Right atrium auricular region (tissue), 2 donors: ENCODE data around the gene MSANTD2. TPM values are rescaled to one million over a fixed set of nuclear protein-coding genes. Genes with fewer than 3 reads are reported as not detected.

Experiments
- DNase-seq: peaks from one replicate; pipeline ENCODE4 v3.0.0-alpha.2; 2019; ENCODE audit warnings: low spot score
- H3K27ac ChIP-seq, 2 donors: fragments of 200-600 bp; sonication (generic); 1 replicate in 1 of 2; 2 replicates in 1 of 2; pipeline ENCODE4 v1.5.1; 2016 to 2019
- H3K27me3 ChIP-seq, 2 donors: fragments of 200-600 bp; sonication (generic); one replicate each; pipeline versions ENCODE4 v1.5.1 to v1.6.0; 2017 to 2019
- H3K36me3 ChIP-seq: fragments of 200-600 bp; sonication (generic); one replicate; pipeline ENCODE4 v1.5.1; 2016
- H3K4me1 ChIP-seq, 2 donors: fragments of 200-600 bp; sonication (generic); one replicate each; pipeline versions ENCODE4 v1.5.1 to v1.6.0; 2017 to 2019
- H3K4me3 ChIP-seq, 2 donors: fragments of 200-600 bp; sonication (generic); 1 replicate in 1 of 2; 2 replicates in 1 of 2; pipeline ENCODE4 v1.5.1; 2017 to 2019; ENCODE audit warnings: mild to moderate bottlenecking in 1 of 2, moderate library complexity in 1 of 2
- H3K9me3 ChIP-seq, 2 donors: fragments of 200-600 bp; sonication (generic); one replicate each; pipeline ENCODE4 v1.5.1; 2019
- CTCF ChIP-seq, 2 donors: fragments of 200-600 bp; sonication (generic); IDR thresholded peaks; one replicate each; pipeline ENCODE4 v1.5.1; 2019; ENCODE audit warnings: antibody characterized with exemption in 2 of 2
- total RNA-seq, 2 donors: library from RNA; depleted of rRNA; stranded (reverse); fragments of >200 nt; gene quantifications; one replicate each; pipeline ENCODE4 v1.1.0, GENCODE V29; 2016

MSANTD2 gene
- total RNA-seq, 2 donors from 2014 or later = 2.9 to 6.5 TPM

DNA sequence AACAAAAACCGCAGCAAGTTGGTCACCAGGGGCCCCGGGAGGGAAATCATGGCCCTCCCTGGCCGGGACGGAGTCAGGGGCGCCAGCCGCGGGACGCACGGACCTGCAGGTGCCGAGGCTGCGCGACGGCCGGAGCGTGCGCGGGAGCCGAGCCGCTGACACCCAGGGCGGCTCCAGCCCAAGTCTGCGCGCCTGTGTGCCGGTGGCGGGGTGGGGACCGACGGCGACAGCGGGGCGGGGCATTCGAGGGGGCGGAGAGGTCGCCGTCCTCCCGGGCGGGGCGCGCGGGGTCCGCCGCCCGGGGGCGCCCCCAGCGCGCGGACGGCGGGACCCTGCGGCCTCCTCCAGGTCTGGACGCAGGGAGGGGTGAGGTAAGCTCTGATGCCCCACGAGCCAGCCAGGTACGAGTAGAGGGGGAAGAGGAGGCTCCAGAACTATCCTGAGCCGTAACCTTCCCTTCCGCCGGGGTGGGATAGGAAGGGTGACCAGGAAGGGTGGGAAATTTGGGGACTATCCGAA lies 38.0 kb downstream of the MSANTD2 start, which contains the start of gene ESAM:
TSS of gene ESAM (minus strand) at position 186 of the 519 bp plus-strand sequence. CDS start at position 50, 136 bp downstream.
- H3K27ac ChIP-seq = peak within 1 kb of the TSS; percentile 87 to 88
- no peaks in the 10 kb centered on the region for H3K9me3 ChIP-seq
- DNase-seq = no peak
- no peak for TF ChIP-seq CTCF (IDR thresholded peaks at IDR 0.05)
- peak within 1 kb of the TSS; percentile 55 to 65 for H3K4me3 ChIP-seq
- H3K4me1 ChIP-seq = peaks cover 0 to 52% of the 10 kb centered on the region in 2 donors
- H3K36me3 ChIP-seq = peaks cover 5% of the 10 kb centered on the region
- peaks cover 9 to 10% of the 10 kb centered on the region in 2 donors for H3K27me3 ChIP-seq

DNA sequence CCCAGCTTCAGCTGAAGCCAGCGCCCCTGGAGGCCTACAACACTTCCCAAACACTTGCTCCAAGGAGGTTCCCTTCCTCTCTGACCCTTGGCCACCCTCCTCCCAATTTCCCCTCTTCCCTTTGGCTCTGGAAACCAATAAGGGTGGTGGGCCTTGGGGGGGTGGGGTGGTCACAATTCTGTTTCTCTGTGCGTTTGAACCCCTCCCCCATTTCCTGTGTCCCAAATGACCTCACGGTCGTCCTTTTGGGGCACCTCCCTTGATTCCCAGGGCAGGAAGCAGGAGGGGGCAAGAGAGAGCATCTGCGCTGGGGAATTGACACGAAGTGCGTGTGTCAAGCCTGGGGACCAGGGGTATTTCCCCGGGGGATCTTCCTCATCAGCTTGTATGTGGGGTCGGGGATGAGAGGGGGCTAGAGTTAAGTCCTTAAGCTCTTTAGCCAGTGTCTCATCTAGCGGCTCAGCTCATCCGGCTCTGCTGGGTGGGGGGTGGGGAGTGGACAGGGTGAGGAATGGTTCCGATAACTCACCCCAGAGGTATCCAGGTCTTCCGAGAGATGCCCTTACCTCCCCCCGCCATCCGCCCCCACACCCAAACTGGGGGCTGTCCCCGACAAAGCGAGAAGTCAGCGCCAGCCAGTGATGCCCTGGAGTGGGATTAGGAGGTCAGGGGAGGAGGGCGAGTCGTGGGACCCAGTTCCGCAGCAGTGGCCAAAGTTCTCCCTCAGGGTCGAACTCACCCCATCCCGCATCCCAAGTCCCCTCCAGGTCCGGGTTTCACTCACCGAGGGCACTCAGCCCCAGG lies 38.7 kb downstream of the MSANTD2 start:
- Histone ChIP-seq H3K9me3 (no peaks in the 10 kb centered on the region), H3K4me1 (peaks cover 0 to 58% of the 10 kb centered on the region in 2 donors), H3K36me3 (no peaks in the 10 kb centered on the region), H3K27ac (peak overlapping the region; percentile 87 to 88), H3K4me3 (peak overlapping the region; percentile 55 to 65), H3K27me3 (peaks cover 9 to 10% of the 10 kb centered on the region in 2 donors)
- TF ChIP-seq CTCF (IDR thresholded peaks at IDR 0.05) = no peak
- DNase-seq = no peak

DNA sequence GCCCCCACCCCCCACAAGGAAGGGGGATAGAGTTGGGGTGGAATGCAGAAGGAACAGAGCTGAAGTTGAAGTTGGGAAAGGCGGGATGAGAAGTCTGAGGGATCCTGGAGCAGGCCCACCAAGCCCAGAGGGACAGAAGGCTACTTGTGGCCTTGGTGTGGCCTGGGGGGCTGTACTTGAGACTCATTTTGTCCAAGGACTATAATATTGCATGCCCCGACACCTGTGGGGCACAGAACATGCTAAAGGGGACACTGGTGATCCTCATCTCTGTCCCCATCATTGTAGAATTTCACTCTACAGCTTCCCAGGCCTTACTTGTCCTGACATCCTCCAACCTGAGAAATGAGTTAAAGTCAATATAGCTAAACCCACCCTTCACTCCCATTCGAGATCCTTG lies 39.4 kb downstream of the MSANTD2 start:
- no peak for DNase-seq
- Histone ChIP-seq H3K27me3 (peaks cover 9 to 10% of the 10 kb centered on the region in 2 donors), H3K9me3 (no peaks in the 10 kb centered on the region), H3K4me3 (peak overlapping the region; percentile 55 to 65), H3K27ac (peak overlapping the region; percentile 87 to 88), H3K4me1 (peaks cover 0 to 64% of the 10 kb centered on the region in 2 donors), H3K36me3 (no peaks in the 10 kb centered on the region)
- TF ChIP-seq CTCF (IDR thresholded peaks at IDR 0.05) = no peak

- peaks cover 9 to 10% of the 10 kb centered on the region in 2 donors for H3K27me3 ChIP-seq
- H3K9me3 ChIP-seq = no peaks in the 10 kb centered on the region
- peak overlapping the region; percentile 87 to 88 for H3K27ac ChIP-seq
- H3K36me3 ChIP-seq = no peaks in the 10 kb centered on the region
- peak overlapping the region; percentile 55 to 65 for H3K4me3 ChIP-seq
- DNase-seq = no peak
- peaks cover 0 to 64% of the 10 kb centered on the region in 2 donors for H3K4me1 ChIP-seq
- TF ChIP-seq CTCF (IDR thresholded peaks at IDR 0.05) = no peak
Measured at GRCh38 chr11:124760205-124760652, 40.0 kb downstream of the MSANTD2 start.

- H3K4me3 ChIP-seq = peak overlapping the region; percentile 55 to 65
- TF ChIP-seq CTCF (IDR thresholded peaks at IDR 0.05) = no peak
- peaks cover 9 to 10% of the 10 kb centered on the region in 2 donors for H3K27me3 ChIP-seq
- no peaks in the 10 kb centered on the region for H3K9me3 ChIP-seq
- DNase-seq = no peak
- no peaks in the 10 kb centered on the region for H3K36me3 ChIP-seq
- peaks cover 0 to 71% of the 10 kb centered on the region in 2 donors for H3K4me1 ChIP-seq
- H3K27ac ChIP-seq = peak overlapping the region; percentile 87 to 88
Measured at GRCh38 chr11:124759266-124760204, 40.7 kb downstream of the MSANTD2 start.
